Stomach (tissue), 9 donors: ENCODE results near the gene RYR3. TPM values are rescaled to one million over a fixed set of nuclear protein-coding genes. Genes with fewer than 3 reads are reported as not detected.

Source experiments
- DNase-seq, 2 donors: peaks; one replicate each; pipeline versions ENCODE4 v3.0.0 to v3.0.0-alpha.2; 2013 to 2019
- H3K27ac ChIP-seq, 5 donors: fragments of 200-600 bp in 4 of 5; sonication (generic) in 4 of 5; one replicate each; pipeline ENCODE4 v1.5.1; 2013 to 2019; ENCODE audit warnings: mild to moderate bottlenecking in 1 of 5, moderate library complexity in 1 of 5
- H3K27me3 ChIP-seq, 3 donors: fragments of 200-600 bp; sonication (generic); one replicate each; pipeline ENCODE4 v1.5.1; 2017 to 2019; ENCODE audit warnings: mixed run types in 1 of 3
- H3K36me3 ChIP-seq, 4 donors: fragments of 200-600 bp; sonication (generic); 1 replicate in 3 of 4; 2 replicates in 1 of 4; pipeline ENCODE4 v1.5.1; 2016 to 2019
- H3K4me1 ChIP-seq, 4 donors: fragments of 200-600 bp; sonication (generic); one replicate each; pipeline ENCODE4 v1.5.1; 2016 to 2019
- H3K4me3 ChIP-seq, 4 donors: fragments of 200-600 bp; sonication (generic) in 3 of 4; one replicate each; pipeline ENCODE4 v1.5.1; 2016 to 2019; ENCODE audit warnings: mild to moderate bottlenecking in 1 of 4
- H3K9me3 ChIP-seq, 4 donors: fragments of 200-600 bp; sonication (generic); one replicate each; pipeline ENCODE4 v1.5.1; 2016 to 2019
- EP300 ChIP-seq: sonication (generic); formaldehyde crosslinking; IDR thresholded peaks from one replicate; pipeline ENCODE4 v1.6.1; 2017; ENCODE audit warnings: antibody characterized with exemption
- POLR2A ChIP-seq, 4 donors: fragments of 450-650 bp; IDR thresholded peaks; one replicate each; pipeline ENCODE4 v1.6.1; 2016; ENCODE audit warnings: antibody characterized with exemption in 4 of 4, control low read depth in 2 of 4, mild to moderate bottlenecking in 1 of 4, moderate library complexity in 1 of 4
- POLR2AphosphoS5 ChIP-seq, 3 donors: sonication (generic); formaldehyde crosslinking; IDR thresholded peaks; one replicate each; pipeline ENCODE4 v1.6.1; 2016; ENCODE audit warnings: antibody characterized with exemption in 3 of 3
- WGBS, 5 donors: extraction: QIAGEN DNeasy Blood & Tissue Kit in 3 of 5; methylation state at CpG; one replicate each; pipeline versions ENCODE4 v1.1.5 to v1.1.7; 2013 to 2018; 5-methylcytosine and 5-hydroxymethylcytosine counted together
- intact Hi-C: fragments of 100-400 bp; cut with DNase I; formaldehyde crosslinking; loops from one replicate; pipeline ENCODE4 v1.15.1; 2023; ENCODE audit warnings: low total_unique reads
- polyA plus RNA-seq, 3 donors: library from polyadenylated mRNA; stranded (reverse); fragments of 200-250 nt; gene quantifications; one replicate each; pipeline ENCODE4 v1.2.3, GENCODE V29; 2013
- total RNA-seq, 5 donors: library from RNA; depleted of rRNA; stranded (reverse); fragments of >200 nt; gene quantifications; one replicate each; pipeline versions ENCODE4 v1.1.0 to v1.2.3, GENCODE V29; 2014 to 2016
- TF ChIP-seq, protein P1 (sequence below), 7 experiments: fragments of 450-650 bp in 4 of 7; fragments of 200-600 bp in 3 of 7; sonication (generic) in 3 of 7; IDR thresholded peaks; one replicate each; pipeline ENCODE4 v1.5.1; 2016 to 2019; ENCODE audit warnings: antibody characterized with exemption in 7 of 7, control low read depth in 2 of 7, mild to moderate bottlenecking in 1 of 7
- donor health status: healthy with polysubstance abuse.
- donor health status: Bipolar disorder and iron deficiency.
- donor health status: healthy.

RYR3 gene
- total and polyA plus RNA-seq, 8 donors = 0.12 to 36.2 (median 4.0) TPM

DNA sequence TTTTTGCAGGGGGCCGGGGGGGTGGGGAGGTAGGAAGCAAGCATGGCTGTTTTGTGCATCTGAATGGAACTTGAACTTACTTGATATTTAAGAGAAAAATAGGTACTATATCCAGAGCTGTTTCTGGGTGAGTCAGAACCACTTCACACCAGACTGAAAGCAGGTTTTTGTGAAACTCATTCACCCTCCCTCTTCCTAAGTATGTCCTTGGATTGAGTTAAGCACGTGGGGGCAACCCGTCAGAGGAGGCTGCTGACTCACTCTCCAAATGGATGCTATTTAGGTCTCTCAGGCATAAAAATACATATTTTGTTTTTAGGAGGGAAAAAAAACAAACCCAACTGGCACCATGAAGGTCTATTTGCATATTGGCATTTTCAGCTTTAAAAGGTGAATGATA, 270.3 kb downstream of the RYR3 start:
- Histone ChIP-seq H3K36me3 (no peaks in the 10 kb centered on the region), H3K4me1 (no peaks in the 10 kb centered on the region), H3K27ac (no peak overlapping the region), H3K27me3 (no peaks in the 10 kb centered on the region), H3K4me3 (no peak overlapping the region), H3K9me3 (no peaks in the 10 kb centered on the region)
- WGBS, 5 donors = 31 to 45% (median 39%) methylated on average over 3 of the region's 3 CpGs
- intact Hi-C loops = no loop called here
- no peak for TF ChIP-seq EP300
- no peak for TF ChIP-seq POLR2A (IDR thresholded peaks at IDR 0.05)
- no peak for TF ChIP-seq POLR2AphosphoS5 (IDR thresholded peaks at IDR 0.05)
- TF ChIP-seq, protein P1, sequence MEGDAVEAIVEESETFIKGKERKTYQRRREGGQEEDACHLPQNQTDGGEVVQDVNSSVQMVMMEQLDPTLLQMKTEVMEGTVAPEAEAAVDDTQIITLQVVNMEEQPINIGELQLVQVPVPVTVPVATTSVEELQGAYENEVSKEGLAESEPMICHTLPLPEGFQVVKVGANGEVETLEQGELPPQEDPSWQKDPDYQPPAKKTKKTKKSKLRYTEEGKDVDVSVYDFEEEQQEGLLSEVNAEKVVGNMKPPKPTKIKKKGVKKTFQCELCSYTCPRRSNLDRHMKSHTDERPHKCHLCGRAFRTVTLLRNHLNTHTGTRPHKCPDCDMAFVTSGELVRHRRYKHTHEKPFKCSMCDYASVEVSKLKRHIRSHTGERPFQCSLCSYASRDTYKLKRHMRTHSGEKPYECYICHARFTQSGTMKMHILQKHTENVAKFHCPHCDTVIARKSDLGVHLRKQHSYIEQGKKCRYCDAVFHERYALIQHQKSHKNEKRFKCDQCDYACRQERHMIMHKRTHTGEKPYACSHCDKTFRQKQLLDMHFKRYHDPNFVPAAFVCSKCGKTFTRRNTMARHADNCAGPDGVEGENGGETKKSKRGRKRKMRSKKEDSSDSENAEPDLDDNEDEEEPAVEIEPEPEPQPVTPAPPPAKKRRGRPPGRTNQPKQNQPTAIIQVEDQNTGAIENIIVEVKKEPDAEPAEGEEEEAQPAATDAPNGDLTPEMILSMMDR (IDR thresholded peaks at IDR 0.05) = no peak
- DNase-seq = no peak

DNA sequence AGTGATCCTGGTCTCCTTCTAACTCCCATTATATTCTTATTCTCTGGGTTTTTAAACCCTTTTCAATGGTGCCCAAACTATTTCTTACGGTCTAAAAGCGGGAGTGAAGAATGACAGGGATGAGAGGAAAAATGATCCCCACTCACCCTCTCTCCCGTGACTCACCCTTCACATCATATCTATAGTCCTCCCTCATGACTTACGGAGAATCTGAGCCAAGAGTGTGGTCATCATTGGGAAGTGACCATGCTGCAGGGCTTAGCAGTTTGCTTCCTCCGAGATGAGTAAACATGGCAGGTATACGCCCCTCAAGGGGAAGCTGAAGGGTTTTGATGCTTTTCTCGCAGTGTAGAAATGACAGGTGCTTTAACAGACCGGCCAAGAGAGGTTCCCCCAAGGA, 274.0 kb downstream of the RYR3 start:
- intact Hi-C loops = no loop called here

GRCh38 chr15:33586786-33587697, 276.3 kb downstream of the RYR3 start:
- H3K4me3 ChIP-seq = no peak overlapping the region
- intact Hi-C loops = no loop called here
- H3K4me1 ChIP-seq = no peaks in the 10 kb centered on the region
- DNase-seq = no peak
- no peaks in the 10 kb centered on the region for H3K36me3 ChIP-seq
- H3K9me3 ChIP-seq = no peaks in the 10 kb centered on the region
- WGBS, 5 donors = 75 to 79% (median 76%) methylated on average over 17 of the region's 17 CpGs
- no peak overlapping the region for H3K27ac ChIP-seq
- no peak for TF ChIP-seq POLR2A (IDR thresholded peaks at IDR 0.05)
- TF ChIP-seq POLR2AphosphoS5 (IDR thresholded peaks at IDR 0.05) = no peak
- TF ChIP-seq, protein P1 (IDR thresholded peaks at IDR 0.05) = no peak
- no peaks in the 10 kb centered on the region for H3K27me3 ChIP-seq

More for the DNA sequence above, 274.0 kb downstream of the RYR3 start:
- Histone ChIP-seq H3K27me3 (no peaks in the 10 kb centered on the region), H3K36me3 (no peaks in the 10 kb centered on the region), H3K4me3 (no peak overlapping the region), H3K27ac (no peak overlapping the region), H3K4me1 (no peaks in the 10 kb centered on the region), H3K9me3 (no peaks in the 10 kb centered on the region)
- 44 to 57% (median 51%) methylated on average over 8 of the region's 8 CpGs for WGBS, 5 donors
- no peak for DNase-seq
- TF ChIP-seq POLR2A (IDR thresholded peaks at IDR 0.05) (no peak), EP300 (no peak), POLR2AphosphoS5 (IDR thresholded peaks at IDR 0.05) (no peak)
- TF ChIP-seq, protein P1 (IDR thresholded peaks at IDR 0.05) = no peak

DNA sequence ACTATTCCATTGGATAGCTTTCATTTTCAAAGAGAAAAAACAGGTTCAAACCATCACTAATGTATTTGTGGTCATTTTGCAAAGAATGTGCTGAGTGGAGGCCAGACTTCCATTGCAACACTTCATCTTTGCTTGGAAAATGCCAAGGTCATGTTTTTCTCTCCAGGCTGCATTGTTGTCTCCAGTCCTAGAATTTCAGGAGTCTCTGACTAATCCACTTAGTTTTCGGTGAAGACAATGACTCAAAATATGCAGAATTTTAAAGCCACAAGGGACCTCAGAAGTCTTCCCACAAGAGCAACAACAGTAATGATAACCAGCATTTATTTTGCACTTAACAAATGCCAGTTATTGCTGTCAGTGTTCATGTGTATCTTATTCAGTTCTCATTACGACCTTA, 277.0 kb downstream of the RYR3 start:
- H3K9me3 ChIP-seq = no peaks in the 10 kb centered on the region
- WGBS, 5 donors = 48 to 61% (median 56%) methylated on average over 2 of the region's 2 CpGs
- TF ChIP-seq EP300 (no peak), POLR2A (IDR thresholded peaks at IDR 0.05) (no peak), POLR2AphosphoS5 (IDR thresholded peaks at IDR 0.05) (no peak)
- TF ChIP-seq, protein P1 (IDR thresholded peaks at IDR 0.05) = no peak
- no peaks in the 10 kb centered on the region for H3K4me1 ChIP-seq
- no peaks in the 10 kb centered on the region for H3K27me3 ChIP-seq
- no peak for DNase-seq
- H3K36me3 ChIP-seq = no peaks in the 10 kb centered on the region
- no peak overlapping the region for H3K4me3 ChIP-seq
- intact Hi-C loops = no loop called here
- no peak overlapping the region for H3K27ac ChIP-seq
